Right lobe of liver (tissue), 6 donors: Measurements from ENCODE around the gene ADARB2. TPM values are rescaled to one million over a fixed set of nuclear protein-coding genes. Genes with fewer than 3 reads are reported as not detected.

Experiments
- ATAC-seq, 4 donors: fragments of 200-7000 bp; cut with Tn5 transposase; one replicate each; pipeline ENCODE4 v1.9.1; 2020; ENCODE audit warnings: mild to moderate bottlenecking in 4 of 4, moderate library complexity in 4 of 4
- DNase-seq, 3 donors: peaks; one replicate each; pipeline ENCODE4 v3.0.0-alpha.2; 2020
- H3K27ac ChIP-seq, 3 donors: fragments of 200-600 bp; one replicate each; pipeline ENCODE4 v1.8.0; 2022
- H3K27me3 ChIP-seq, 2 donors: fragments of 200-600 bp; one replicate each; pipeline ENCODE4 v1.8.0; 2022
- H3K36me3 ChIP-seq, 4 donors: fragments of 200-600 bp; sonication (generic) in 1 of 4; one replicate each; pipeline versions ENCODE4 v1.5.1 to v1.8.0; 2017 to 2022; ENCODE audit warnings: control low read depth in 1 of 4
- H3K4me1 ChIP-seq, 4 donors: fragments of 200-600 bp; sonication (generic) in 1 of 4; one replicate each; pipeline versions ENCODE4 v1.5.1 to v1.8.0; 2017 to 2022; ENCODE audit warnings: control low read depth in 1 of 4
- H3K4me3 ChIP-seq, 3 donors: fragments of 200-600 bp; one replicate each; pipeline ENCODE4 v1.8.0; 2022
- H3K9me3 ChIP-seq, 4 donors: fragments of 200-600 bp; sonication (generic) in 1 of 4; one replicate each; pipeline versions ENCODE4 v1.5.1 to v1.8.0; 2017 to 2022; ENCODE audit warnings: control low read depth in 1 of 4
- CTCF ChIP-seq, 4 donors: fragments of 200-600 bp in 3 of 4; fragments of 450-650 bp in 1 of 4; IDR thresholded peaks; one replicate each; pipeline versions ENCODE4 v1.5.1 to v1.8.0; 2016 to 2022; ENCODE audit warnings: antibody characterized with exemption in 4 of 4, mild to moderate bottlenecking in 2 of 4
- POLR2A ChIP-seq: fragments of 450-650 bp; IDR thresholded peaks from one replicate; pipeline ENCODE4 v1.6.1; 2017; ENCODE audit warnings: antibody characterized with exemption, mild to moderate bottlenecking
- WGBS: methylation state at CpG from one replicate; pipeline ENCODE4 v1.1.6; 2018; ENCODE audit warnings: low coverage, low lambda C conversion rate; ENCODE audit not compliant: insufficient coverage; ENCODE audit errors: missing lambda C conversion rate; 5-methylcytosine and 5-hydroxymethylcytosine counted together
- intact Hi-C, 2 donors: fragments of 100-400 bp; cut with DNase I; formaldehyde crosslinking; loops; one replicate each; pipeline versions ENCODE4 v1.11.2 to v1.14.1; 2022
- total RNA-seq, 6 experiments: library from RNA; depleted of rRNA in 2 of 6; stranded (reverse); fragments of >200 nt in 2 of 6; fragmentation: NEBNext Ultra II Directional in 3 of 6; extraction: Animal tissue kit (Norgen Biotek cat#: 25700) in 3 of 6; gene quantifications; one replicate each; pipeline versions ENCODE4 v1.1.0 to v1.2.4, GENCODE V29; 2016 to 2023
- donor health status: DM: no; HTN: yes; CAD: no.
- donor health status: DM: no; HTN: no; CAD: no.
- donor health status: DM: no; HTN: no; CAD: no.
- donor health status: DM: no; HTN: yes; CAD: no.
- donor health status: DM: no; HTN: yes; CAD: no.

The ADARB2 gene
- total RNA-seq, 6 experiments from 2014 or later, result 0.07 to 0.68 (median 0.42) TPM

GRCh38 chr10:1411451-1411850, 325.9 kb downstream of the ADARB2 start:
- ATAC-seq, result no peak
- Histone ChIP-seq H3K9me3 (no peaks in the 10 kb centered on the region), H3K27ac (no peak overlapping the region), H3K36me3 (no peaks in the 10 kb centered on the region), H3K4me1 (no peaks in the 10 kb centered on the region), H3K4me3 (no peak overlapping the region), H3K27me3 (no peaks in the 10 kb centered on the region)
- intact Hi-C loops, result no loop called here
- WGBS, result 84% methylated on average over 12 of the region's 17 CpGs
- peak in 1 of 3 donors; percentile 13 for DNase-seq
- no peak for TF ChIP-seq POLR2A
- TF ChIP-seq CTCF (IDR thresholded peaks at IDR 0.05), result no peak

DNA sequence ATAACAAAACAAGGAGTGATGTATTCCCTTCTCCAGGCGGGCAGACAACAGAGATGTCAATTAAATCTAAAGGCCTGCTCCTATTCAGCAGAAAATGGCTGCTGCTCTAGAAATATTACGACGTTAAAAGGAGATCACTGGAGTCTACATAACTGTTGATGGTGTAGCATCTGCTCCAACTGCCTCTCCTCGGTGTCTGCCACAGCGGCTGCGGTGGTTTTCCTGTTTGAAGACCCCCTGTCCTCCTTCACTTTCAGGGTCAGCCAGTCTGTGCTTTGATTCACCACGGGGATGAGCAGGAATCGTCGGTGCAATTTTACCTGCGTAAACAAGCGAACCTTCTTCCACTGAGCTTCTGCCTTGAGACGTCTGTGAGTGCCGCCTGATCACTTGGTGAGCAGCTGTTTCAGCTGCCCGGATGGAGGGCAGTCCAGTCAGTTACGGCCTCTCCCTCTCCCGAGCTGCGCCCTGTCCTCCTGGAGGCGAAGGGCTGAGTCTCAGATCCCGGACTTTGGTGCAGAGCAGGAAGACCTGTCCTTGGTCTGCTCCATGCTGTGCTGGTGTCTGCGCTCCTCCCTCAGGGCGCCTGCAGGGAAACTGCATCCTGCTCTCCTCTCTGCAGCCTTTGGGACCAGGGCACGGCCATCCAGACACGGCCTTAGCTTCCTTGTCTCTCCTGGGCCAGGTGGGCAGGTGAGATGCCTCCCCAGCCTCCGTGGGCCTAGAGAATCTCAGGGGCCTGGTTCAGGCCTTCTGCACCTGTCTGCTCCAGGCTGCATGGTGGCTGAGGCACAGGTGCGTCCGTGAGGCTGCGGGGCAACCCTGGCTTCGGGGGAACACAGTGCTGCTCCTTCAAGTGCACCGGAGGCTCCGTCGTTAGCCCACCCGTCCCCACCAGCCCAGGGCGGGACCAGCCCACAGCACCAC, 326.6 kb downstream of the ADARB2 start:
- no peak for ATAC-seq
- Histone ChIP-seq H3K9me3 (no peaks in the 10 kb centered on the region), H3K4me3 (no peak overlapping the region), H3K36me3 (no peaks in the 10 kb centered on the region), H3K27me3 (no peaks in the 10 kb centered on the region), H3K27ac (no peak overlapping the region), H3K4me1 (no peaks in the 10 kb centered on the region)
- TF ChIP-seq CTCF (IDR thresholded peaks at IDR 0.05) (no peak), POLR2A (no peak)
- 40% methylated on average over 1 of the region's 33 CpGs for WGBS
- peak in 1 of 3 donors; percentile 23 for DNase-seq
- intact Hi-C loops, result no loop called here

DNA sequence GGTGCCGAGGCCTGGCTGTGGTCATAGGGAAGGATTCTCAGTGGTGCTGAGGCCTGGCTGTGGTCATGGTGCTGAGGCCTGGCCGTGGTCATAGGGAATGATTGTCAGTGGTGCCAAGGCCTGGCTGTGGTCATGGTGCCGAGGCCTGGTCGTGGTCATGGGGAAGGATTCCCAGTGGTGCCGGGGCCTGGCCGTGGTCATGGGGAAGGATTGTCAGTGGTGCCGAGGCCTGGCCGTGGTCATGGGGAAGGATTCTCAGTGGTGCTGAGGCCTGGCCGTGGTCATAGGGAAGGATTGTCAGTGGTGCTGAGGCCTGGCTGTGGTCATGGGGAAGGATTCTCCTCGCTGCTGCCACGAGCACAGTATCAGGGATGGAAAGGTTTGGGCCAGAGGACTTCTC, 327.3 kb downstream of the ADARB2 start:
- H3K4me1 ChIP-seq, result no peaks in the 10 kb centered on the region
- DNase-seq, result peak in 1 of 3 donors; percentile 14
- 60% methylated on average over 4 of the region's 11 CpGs for WGBS

GRCh38 chr10:1409392-1409791, 327.9 kb downstream of the ADARB2 start:
- no peaks in the 10 kb centered on the region for H3K27me3 ChIP-seq
- WGBS, result 82% methylated on average over 6 of the region's 16 CpGs
- H3K9me3 ChIP-seq, result no peaks in the 10 kb centered on the region
- H3K4me1 ChIP-seq, result no peaks in the 10 kb centered on the region
- ATAC-seq, result no peak
- H3K27ac ChIP-seq, result no peak overlapping the region
- TF ChIP-seq CTCF (IDR thresholded peaks at IDR 0.05) (no peak), POLR2A (no peak)
- intact Hi-C loops, result no loop called here
- no peak overlapping the region for H3K4me3 ChIP-seq
- peak in 1 of 3 donors; percentile 32 for DNase-seq
- no peaks in the 10 kb centered on the region for H3K36me3 ChIP-seq

More for the DNA sequence above, 327.3 kb downstream of the ADARB2 start:
- no peak for ATAC-seq
- H3K27me3 ChIP-seq, result no peaks in the 10 kb centered on the region
- H3K36me3 ChIP-seq, result no peaks in the 10 kb centered on the region
- no peak for TF ChIP-seq CTCF (IDR thresholded peaks at IDR 0.05)
- no peak for TF ChIP-seq POLR2A
- no peak overlapping the region for H3K27ac ChIP-seq
- no peak overlapping the region for H3K4me3 ChIP-seq
- intact Hi-C loops, result no loop called here
- no peaks in the 10 kb centered on the region for H3K9me3 ChIP-seq
